ENCODE measurements around the gene ZNF649. TPM values are rescaled to one million over a fixed set of nuclear protein-coding genes. Genes with fewer than 3 reads are reported as not detected.
"Not testable (repeated sequence)": the region's sequence is repeated elsewhere in the genome, so short reads cannot be mapped to it uniquely, and the experiment has no call there.

The ZNF649 gene
- total and polyA plus RNA-seq, 7 donors, result 2.9 to 6.0 (median 4.8) TPM

- H3K4me1 ChIP-seq; DNase-seq; ATAC-seq; H3K27me3 ChIP-seq (ENCODE audit: insufficient read depth in 3 of 3, low read length in 2 of 3); H3K36me3 ChIP-seq (ENCODE audit: insufficient read depth in 1 of 2, low read depth in 1 of 2); H3K27ac ChIP-seq: not testable (repeated sequence)
- intact Hi-C loops (cut with DNase I), result loop anchor here in 1 of 2 donors (2.0 to 10.0 kb wide), 2 partner anchors 21 to 79 kb away; partner anchors contain the start of genes ZNF350 and ZNF613
- peak overlapping the region; percentile 73 for H3K4me3 ChIP-seq
- H3K9me3 ChIP-seq, result peaks cover 36% of the 10 kb centered on the region
- WGBS, 3 donors, result 82 to 89% (median 84%) methylated on average over 3 of the region's 3 CpGs
These were observed 822 bp upstream of the ZNF649 start for GRCh38 chr19:51905639-51906038.

GRCh38 chr19:51905206-51905605 is 389 bp upstream of the ZNF649 start:
- Histone ChIP-seq H3K4me3 (peak overlapping the region; percentile 73), H3K9me3 (peaks cover 39% of the 10 kb centered on the region), H3K36me3 (ENCODE audit: insufficient read depth in 1 of 2, low read depth in 1 of 2) (no peaks in the 10 kb centered on the region), H3K4me1 (peaks cover 5% of the 10 kb centered on the region), H3K27me3 (ENCODE audit: insufficient read depth in 3 of 3, low read length in 2 of 3) (peaks cover 0 to 6% (median 0%) of the 10 kb centered on the region in 3 donors), H3K27ac (no peak overlapping the region)
- TF ChIP-seq CTCF (IDR thresholded peaks at IDR 0.05), result no peak
- DNase-seq, result no peak
- ATAC-seq, result no peak
- intact Hi-C loops (cut with DNase I), result loop anchor here in 1 of 2 donors (2.0 to 10.0 kb wide), 2 partner anchors 22 to 80 kb away; partner anchors contain the start of genes ZNF350 and ZNF613
- WGBS, 3 donors, result 31 to 47% (median 34%) methylated on average over 3 of the region's 3 CpGs

- H3K4me3 ChIP-seq, result peak overlapping the region; percentile 73
- no peak overlapping the region for H3K27ac ChIP-seq
- peaks cover 0 to 6% (median 0%) of the 10 kb centered on the region in 3 donors for H3K27me3 ChIP-seq (ENCODE audit: insufficient read depth in 3 of 3, low read length in 2 of 3)
- intact Hi-C loops (cut with DNase I), result loop anchor here in 1 of 2 donors (10.0 kb wide), 1 partner anchor 82 kb away; the partner anchor contains the start of gene ZNF350
- ATAC-seq (no peak), DNase-seq (no peak)
- peaks cover 5% of the 10 kb centered on the region for H3K4me1 ChIP-seq
- 79 to 85% (median 80%) methylated on average over 8 of the region's 8 CpGs for WGBS, 3 donors
- H3K36me3 ChIP-seq (ENCODE audit: insufficient read depth in 1 of 2, low read depth in 1 of 2), result peaks cover 11 to 18% of the 10 kb centered on the region in 2 donors
- H3K9me3 ChIP-seq, result peaks cover 52% of the 10 kb centered on the region
- TF ChIP-seq CTCF (IDR thresholded peaks at IDR 0.05), result no peak
These were observed 1.6 kb downstream of the ZNF649 start for GRCh38 chr19:51903192-51903591.

- WGBS, 3 donors, result 91 to 96% (median 92%) methylated on average over 4 of the region's 4 CpGs
- H3K36me3 ChIP-seq (ENCODE audit: insufficient read depth in 1 of 2, low read depth in 1 of 2), result peaks cover 14 to 31% of the 10 kb centered on the region in 2 donors
- intact Hi-C loops (cut with DNase I), result loop anchor here in 1 of 2 donors (10.0 kb wide), 1 partner anchor 83 kb away; the partner anchor contains the start of gene ZNF350
- peaks cover 55% of the 10 kb centered on the region for H3K9me3 ChIP-seq
- no peaks in the 10 kb centered on the region for H3K27me3 ChIP-seq (ENCODE audit: insufficient read depth in 3 of 3, low read length in 2 of 3)
- peaks cover 5% of the 10 kb centered on the region for H3K4me1 ChIP-seq
- DNase-seq (no peak), ATAC-seq (no peak)
- H3K27ac ChIP-seq, result no peak overlapping the region
- no peak overlapping the region for H3K4me3 ChIP-seq
- no peak for TF ChIP-seq CTCF (IDR thresholded peaks at IDR 0.05)
These were observed 3.0 kb downstream of the ZNF649 start for GRCh38 chr19:51901860-51902259.

GRCh38 chr19:51891193-51891747 is 13.5 kb downstream of the ZNF649 start:
- no peak for DNase-seq
- Histone ChIP-seq H3K36me3 (ENCODE audit: insufficient read depth in 1 of 2, low read depth in 1 of 2) (peaks cover 43 to 69% of the 10 kb centered on the region in 2 donors), H3K4me1 (peaks cover 6% of the 10 kb centered on the region), H3K27ac (no peak overlapping the region), H3K4me3 (no peak overlapping the region), H3K27me3 (ENCODE audit: insufficient read depth in 3 of 3, low read length in 2 of 3) (no peaks in the 10 kb centered on the region), H3K9me3 (peaks cover 67% of the 10 kb centered on the region)
- intact Hi-C loops (cut with DNase I), result no loop called here
- 97 to 98% (median 98%) methylated on average over 10 of the region's 10 CpGs for WGBS, 3 donors
- TF ChIP-seq CTCF (IDR thresholded peaks at IDR 0.05), result no peak
- ATAC-seq, result no peak
